Femur (tissue), 1 donor: ENCODE measurements around the gene ABCA13.
"Not testable (repeated sequence)": the region's sequence is repeated elsewhere in the genome, so short reads cannot be mapped to it uniquely, and the experiment has no call there.

Experiments used
- DNase-seq: peaks from one replicate; pipeline ENCODE4 v3.0.0-alpha.2; 2017

The ABCA13 gene, protein sequence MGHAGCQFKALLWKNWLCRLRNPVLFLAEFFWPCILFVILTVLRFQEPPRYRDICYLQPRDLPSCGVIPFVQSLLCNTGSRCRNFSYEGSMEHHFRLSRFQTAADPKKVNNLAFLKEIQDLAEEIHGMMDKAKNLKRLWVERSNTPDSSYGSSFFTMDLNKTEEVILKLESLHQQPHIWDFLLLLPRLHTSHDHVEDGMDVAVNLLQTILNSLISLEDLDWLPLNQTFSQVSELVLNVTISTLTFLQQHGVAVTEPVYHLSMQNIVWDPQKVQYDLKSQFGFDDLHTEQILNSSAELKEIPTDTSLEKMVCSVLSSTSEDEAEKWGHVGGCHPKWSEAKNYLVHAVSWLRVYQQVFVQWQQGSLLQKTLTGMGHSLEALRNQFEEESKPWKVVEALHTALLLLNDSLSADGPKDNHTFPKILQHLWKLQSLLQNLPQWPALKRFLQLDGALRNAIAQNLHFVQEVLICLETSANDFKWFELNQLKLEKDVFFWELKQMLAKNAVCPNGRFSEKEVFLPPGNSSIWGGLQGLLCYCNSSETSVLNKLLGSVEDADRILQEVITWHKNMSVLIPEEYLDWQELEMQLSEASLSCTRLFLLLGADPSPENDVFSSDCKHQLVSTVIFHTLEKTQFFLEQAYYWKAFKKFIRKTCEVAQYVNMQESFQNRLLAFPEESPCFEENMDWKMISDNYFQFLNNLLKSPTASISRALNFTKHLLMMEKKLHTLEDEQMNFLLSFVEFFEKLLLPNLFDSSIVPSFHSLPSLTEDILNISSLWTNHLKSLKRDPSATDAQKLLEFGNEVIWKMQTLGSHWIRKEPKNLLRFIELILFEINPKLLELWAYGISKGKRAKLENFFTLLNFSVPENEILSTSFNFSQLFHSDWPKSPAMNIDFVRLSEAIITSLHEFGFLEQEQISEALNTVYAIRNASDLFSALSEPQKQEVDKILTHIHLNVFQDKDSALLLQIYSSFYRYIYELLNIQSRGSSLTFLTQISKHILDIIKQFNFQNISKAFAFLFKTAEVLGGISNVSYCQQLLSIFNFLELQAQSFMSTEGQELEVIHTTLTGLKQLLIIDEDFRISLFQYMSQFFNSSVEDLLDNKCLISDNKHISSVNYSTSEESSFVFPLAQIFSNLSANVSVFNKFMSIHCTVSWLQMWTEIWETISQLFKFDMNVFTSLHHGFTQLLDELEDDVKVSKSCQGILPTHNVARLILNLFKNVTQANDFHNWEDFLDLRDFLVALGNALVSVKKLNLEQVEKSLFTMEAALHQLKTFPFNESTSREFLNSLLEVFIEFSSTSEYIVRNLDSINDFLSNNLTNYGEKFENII (N-terminal part only)

DNA sequence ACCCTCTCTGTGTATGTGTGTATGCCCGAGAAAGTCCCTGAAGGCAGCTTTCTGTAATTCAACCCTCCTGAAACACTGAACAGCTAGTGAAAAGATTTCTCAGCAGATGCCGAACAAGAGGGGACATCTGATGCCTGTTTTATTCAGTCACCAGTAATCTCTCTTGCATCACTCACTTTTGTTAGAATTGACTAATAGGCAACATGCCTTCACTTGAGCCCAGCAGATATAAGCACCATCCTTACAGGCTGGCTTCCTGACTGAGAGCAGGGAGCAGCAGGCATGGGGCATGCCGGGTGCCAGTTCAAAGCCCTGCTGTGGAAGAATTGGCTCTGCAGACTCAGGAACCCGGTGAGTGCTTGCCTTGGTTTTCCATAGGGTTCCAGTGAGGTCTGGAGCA, at the start of gene ABCA13:
ABCA13 (plus strand) TSS at position 257 of the 400 bp plus-strand sequence; CDS start at position 283, 26 bp downstream.
- DNase-seq = no peak

DNA sequence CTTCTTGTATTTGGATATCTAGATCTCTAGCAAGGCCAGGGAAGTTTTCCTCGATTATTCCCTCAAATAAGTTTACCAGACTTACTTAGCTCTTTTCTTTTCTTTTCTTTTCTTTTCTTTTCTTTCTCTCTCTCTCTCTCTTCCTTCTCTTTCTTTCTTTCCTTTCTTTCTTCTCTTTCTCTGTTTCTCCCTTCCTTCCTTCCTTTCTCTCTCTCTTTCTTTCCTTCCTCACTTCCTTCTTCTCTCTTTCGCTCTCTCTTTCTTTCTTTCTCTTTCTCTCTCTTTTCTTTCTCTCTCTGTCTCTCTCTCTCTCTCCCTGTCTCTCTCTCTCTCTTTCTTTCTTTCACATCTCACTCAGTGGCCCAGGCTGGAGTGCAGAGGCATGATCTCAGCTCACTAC, 45.2 kb upstream of the ABCA13 start:
- DNase-seq = no peak

DNA sequence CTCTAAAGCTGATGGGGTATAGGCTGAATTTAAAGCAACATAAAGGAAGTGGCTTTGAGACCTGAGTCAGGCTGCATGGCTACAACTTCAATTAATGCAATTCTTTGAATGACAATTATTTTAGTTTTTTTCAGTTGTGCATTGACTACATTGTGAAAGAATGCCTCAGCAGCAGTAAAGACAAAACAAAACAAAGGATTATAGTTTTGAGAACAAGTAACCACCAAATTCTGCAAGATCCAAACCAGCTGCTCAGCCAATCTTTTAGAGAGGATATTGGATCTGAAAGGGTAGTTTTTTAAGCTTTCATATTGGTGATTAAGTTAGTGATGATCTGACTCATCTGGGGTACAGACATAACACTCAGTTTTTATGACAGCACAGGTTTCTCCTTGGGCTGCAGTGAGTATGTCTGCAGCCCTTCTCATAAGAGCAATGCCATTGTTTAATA, 40.6 kb upstream of the ABCA13 start:
- DNase-seq = no peak

DNA sequence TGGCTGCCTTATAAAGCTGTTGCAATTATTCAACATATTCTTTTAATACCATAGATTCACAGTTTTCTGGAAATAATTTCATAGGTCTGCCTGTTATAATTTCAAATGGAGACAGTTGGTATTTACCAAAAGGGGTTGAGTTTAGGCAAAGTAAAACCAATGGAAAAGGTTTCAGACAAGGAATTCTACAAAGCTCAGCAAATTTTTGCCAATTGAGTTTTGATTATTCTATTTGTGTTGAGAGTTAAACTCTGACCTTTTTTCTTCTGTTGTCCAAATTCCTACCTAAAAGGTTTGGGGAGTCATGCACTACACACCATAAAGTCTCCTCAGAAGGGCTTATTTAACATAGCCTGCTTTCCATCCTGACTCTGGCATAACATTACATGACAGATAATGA, 38.5 kb upstream of the ABCA13 start:
- DNase-seq = no peak

DNA sequence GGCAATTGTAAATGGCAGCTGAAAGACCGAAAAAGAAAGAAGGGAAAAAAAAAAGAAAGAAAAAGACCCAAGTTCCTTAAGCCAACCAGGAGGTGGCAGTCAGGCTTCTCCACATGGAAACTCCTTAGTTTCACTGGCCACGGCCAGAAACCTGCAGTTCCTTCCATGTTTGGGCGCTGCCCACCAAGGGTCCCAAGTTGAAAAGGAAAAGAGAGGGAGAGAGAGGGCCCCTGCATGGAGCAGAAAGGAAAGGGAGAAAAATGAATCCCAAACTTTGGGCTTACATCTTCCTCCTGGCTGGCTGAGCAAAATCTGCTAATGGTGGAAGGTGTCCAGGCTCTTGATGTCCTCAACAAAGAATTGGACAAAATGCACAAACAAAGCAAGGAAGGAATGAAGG, 31.8 kb upstream of the ABCA13 start:
- no peak for DNase-seq

DNA sequence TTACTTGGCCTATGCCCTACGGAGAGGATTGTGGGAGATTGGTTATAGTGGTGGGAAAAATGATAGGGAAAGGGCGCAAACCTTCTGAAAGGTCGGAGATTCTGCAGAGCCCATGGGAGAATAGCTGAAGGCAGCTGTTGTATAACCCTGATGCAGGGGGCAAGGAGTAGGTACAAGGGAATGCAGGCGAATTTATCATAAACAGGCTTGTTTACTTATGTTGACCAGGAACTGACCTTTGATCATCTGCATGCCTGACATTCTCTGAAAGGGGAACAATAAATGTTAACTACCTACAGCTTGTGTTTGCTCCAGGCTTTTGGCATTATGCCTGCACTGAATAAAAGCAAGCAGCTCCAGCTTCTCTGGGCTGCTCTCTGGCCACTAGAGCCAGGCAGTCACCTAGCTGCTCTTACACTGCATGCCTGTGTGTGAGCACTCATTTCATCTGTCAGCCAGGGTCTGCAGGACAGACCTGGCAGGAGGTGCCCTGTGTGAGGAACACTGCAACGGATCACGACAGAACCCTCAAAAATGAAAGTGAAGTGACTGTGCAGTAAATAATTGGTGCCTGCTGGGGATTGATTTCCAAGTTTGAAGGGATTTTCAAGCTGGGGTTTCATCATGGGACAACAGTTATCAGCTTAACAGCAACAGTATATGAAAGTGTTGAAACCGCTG, 31.1 kb upstream of the ABCA13 start:
- no peak for DNase-seq

DNA sequence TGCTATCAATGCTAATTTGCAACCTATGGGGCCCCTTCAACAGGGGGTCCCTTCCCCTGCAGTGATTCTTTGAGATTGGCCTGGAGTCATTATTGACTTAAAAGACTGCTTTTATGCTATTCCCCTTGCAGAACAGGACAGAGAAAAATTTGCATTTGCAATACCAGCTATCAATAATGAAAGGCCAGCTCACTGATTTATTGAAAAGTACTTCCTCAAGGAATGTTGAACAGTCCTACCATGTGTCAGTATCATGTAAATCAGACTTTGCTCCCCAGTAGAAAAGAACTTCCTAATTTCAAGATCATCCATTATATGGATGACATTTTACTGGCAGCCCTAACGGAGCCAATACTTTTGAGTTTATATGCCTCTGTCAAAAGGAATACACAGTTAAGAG, 29.7 kb upstream of the ABCA13 start:
- no peak for DNase-seq

DNA sequence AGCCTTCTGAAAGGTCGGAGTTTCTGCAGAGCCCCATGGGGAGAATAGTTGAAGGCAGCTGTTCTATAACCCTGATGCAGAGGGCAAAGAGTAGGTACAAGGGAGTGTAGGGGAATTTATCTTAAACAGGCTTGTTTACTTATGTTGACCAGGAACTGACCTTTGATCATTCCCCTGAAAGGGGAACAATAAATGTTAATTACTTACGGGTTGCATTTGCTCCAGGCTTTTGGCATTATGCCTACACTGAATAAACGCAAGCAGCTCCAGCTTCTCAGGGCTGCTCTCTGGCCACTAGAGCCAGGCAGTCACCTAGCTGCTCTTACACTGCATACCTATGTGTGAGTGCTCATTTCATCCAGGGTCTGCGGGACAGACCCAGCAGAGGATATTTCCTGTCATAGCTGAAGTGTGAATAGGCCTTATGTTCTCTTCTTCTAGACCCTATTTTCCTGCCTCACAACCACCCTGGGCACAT, 26.9 kb upstream of the ABCA13 start:
- DNase-seq = no peak

DNA sequence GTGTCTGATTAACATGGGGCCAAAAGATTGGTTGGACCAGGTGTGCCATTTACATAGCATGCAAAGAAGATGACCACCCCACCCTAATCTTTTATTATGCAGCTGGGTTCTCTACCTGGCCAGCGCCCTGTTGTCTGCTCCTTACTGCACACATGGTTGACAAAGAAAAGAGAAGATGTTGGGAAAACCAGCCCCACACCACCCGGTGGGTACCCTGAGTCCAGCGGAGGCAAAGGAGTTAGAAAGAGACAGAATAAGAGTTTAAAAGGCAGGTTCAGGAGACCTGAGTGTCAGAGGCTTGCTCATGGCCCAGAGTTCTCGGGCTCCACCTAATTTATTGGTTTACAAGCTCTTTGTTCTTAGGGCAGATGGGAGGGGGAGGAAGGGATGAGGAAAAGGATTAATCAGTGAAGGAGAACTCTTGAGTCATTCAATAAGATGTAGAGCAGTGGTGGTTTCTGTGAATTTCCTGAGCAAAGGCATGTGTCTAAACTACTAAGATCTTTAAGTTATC, 24.1 kb upstream of the ABCA13 start:
- DNase-seq = no peak

DNA sequence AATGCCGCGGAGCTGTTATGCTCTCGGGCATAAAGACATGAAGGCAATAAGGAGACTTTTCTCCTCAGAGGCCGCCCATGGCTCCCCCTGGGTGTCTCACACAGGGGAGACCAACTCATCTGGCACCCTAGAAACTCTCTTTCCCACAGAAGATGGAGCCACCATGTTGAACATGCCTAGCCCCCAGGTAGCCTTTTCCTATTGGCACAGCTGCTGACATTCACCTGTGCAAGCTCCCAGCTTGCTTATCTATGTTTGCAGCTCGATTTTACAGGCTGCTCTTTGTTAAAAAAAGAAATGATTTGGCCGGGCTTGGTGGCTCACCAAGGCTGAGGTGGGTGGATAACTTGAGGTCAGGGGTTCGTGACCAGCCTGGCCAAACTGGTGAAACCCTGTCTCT, 23.6 kb upstream of the ABCA13 start:
- not testable (repeated sequence) for DNase-seq

DNA sequence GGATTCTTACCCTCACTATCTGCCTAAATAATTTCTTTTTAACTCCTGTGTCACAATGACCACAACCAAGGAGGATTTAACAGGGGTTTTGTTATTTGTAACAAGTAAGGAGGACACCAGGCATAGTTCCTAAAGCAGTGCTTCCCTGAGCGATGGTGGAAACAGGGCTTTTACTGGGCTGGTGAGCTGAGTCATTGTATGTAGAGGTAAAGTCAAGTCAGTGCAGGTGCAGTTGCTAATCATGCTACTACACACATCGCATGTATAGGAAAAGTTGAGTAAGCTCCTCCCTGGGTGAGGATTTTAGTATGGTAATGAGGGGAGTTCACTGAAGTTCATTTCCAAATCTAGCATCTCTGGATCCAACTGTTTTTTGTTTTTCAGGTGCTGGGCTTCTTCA, 22.9 kb upstream of the ABCA13 start:
- DNase-seq = no peak

DNA sequence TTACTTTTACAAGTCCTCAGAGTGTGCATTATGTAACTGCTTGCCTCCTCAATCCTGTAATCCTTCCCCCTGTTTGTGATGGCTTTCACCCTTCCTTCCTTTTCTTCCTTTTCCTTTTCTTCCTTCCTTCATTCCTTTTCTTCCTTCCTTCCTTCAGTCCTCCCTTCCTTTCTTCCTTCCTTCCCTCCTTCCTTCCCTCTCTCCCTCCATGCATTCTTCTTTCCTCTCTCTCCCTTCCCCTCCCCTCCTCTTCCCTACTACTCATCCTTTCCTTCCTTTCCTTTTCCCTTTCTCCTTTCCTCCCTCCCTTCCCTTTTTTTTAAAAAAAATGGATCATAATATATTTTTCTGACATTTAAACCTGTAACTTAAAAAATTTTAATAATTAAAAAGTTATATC, 22.2 kb upstream of the ABCA13 start:
- no peak for DNase-seq

DNA sequence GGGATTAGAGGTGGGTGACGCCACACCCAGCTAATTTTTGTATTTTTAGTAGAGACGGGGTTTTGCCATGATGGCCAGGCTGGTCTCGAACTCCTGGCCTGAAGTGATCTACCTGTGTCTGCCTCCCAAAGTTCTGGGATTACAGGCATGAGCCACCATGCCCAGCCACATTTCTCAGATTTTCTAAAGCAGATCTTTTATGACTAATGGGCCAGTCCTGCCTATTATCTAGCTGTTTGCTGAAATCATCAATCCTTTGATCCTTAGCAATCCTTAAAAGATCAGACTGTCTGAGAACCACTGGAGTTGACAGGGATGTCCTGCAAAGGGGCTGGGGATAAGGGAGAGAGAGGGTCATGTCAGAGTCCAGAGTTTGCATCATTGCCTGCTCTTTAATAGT, 21.2 kb upstream of the ABCA13 start:
- no peak for DNase-seq

DNA sequence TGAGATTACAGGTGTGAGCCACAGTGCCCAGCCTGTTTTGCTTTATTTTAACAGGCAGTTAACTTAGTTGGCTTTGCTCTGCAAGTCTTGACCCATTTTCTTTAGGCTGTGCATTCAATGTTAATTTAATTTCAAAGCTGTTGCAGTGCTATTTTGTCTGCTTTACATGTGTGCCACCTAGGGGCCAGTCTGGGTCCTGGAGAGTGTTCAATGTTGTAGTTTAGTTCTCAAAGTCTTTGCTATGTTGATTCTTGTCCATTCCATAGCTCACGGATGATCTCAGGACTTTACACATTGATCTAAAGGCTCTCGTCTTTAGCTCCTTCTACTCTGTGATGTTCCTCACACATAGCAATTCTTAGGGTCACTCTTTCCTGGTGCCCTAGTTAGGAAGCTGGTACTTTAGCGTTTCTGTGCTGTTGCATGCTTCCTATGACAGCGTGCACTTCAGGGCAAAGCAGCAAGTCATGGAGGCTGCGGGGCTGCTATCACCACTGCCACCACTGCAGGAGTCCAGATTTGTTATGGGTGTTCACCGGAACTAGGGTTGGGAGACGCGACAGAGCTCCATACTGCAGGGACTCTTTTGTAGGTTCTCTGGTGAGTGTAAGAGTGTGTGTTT, 16.4 kb upstream of the ABCA13 start:
- no peak for DNase-seq

DNA sequence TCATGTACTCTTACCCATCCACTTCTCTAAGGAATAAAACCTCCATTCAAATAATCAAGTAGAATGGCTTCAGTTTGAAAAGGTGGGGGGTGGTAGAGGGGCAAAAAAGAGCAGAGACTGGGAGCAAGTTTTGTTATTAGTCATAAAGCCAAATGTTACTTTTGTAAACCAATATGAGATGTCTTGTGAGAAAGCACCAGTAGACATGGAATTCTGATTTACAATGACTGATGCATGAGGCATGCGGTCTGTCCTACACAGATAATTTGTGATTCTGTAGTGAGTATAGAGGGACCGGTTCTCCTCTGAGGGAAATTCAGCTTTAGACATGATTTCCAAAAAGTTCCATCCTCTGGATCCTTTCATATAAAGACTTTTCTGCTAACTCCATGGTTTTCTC, 12.9 kb upstream of the ABCA13 start:
- no peak for DNase-seq

DNA sequence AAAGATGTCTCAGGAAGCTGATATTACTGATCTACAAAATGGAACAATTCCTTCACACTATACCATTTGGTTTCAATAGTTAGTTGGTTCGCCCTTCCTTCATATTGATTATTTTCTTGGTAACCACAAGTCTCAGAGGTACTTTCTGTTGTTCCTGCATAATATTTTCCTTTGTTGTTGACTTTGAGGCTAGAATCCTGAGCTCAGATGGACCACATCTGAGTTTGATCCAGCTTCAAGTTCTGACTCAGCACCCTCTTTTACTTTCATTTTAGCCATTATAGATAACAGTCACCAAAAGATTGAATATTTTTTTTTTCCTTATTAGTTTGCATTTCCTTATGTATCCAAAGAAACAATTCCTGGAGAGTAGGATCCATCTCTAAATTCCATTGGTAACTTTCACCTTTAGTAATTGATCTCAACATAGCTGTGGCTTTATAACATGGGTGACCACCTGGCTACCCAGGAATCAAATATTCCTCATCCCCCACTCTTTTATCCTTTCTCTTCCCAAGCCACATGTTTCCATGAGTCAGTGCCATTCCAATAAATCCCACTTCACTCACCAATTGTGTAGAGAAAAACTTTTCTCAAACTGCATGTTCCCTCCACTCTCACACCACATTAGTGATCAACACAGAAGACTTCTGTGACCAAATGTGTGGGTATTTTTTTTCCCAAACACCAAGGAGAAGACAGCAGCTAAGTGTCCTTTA, 9.7 kb upstream of the ABCA13 start:
- no peak for DNase-seq

DNA sequence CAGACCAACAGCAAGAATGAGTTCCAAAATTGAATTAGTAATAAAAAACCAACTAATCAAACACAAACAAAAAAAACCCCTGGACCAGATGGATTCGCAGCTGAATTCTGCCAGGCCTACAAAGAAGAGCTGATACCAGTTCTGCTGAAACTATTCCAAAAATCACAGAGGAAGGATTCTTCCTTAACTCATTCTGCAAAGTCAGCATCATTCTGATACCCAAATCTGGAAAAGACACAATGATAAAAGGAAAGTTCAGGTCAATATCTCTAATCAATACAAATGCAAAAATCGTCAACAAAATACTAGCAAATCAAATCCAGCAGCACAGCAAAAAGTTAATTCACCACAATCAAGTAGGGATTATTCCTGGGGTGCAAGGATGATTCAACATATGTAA, 6.1 kb upstream of the ABCA13 start:
- no peak for DNase-seq

DNA sequence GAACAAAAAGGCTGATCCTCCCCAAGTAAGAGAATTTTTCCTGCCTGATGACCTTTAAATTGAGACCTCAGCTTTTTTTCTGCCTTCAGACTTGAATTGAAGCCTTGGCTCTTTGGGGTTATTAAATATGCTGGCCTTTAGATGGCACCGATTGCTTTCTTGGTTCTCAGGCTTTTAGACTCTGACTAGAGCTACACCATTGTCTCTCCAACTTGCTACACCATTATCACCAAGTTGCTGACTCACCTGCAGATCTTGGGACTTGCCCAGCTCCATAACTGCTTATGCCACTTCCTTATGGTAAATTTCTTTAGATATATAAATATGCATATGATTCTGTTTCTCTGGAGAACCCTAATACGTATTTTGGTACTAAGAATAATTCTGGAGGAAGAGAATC, 3.1 kb upstream of the ABCA13 start:
- no peak for DNase-seq

DNA sequence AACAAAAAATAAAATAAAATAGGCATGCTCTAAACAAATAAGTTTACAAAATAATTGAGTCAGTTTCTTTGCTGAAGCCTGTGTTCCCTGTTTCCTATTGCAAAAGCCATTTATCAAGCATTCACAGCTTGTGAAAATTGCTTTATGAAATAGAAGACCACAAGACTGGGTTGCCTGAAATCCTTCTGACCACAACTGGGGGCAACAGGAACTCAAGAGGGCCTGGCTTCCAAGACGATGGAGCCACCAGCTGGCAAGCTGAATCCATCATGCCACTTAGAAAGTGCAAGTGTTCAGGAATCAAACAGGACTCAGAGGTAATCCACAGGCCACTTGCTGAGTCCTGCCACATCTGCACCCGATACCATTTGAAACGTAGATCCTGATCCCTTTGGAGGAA, 752 bp upstream of the ABCA13 start:
- DNase-seq = no peak

DNA sequence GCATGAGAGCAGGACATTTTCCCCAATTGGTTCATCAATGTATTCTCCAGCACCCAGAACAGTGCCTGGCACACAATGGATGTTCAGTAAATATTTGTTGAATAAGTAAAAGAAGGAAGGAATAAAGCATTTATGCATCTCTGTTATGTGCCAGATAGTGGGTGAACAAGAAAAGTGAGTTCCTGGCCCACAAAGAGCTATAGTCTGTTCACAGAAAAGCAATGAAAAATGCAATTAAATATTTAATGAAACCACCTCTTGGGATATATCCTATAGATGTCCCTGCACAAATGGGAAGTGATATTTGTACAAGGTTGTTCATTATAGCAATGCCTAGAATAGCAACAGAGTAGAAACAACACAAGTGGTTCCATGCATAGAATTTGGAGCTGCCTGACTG, 2.1 kb downstream of the ABCA13 start:
- no peak for DNase-seq
